ENCODE measurements around the gene TBL1XR1.

TBL1XR1 gene

DNA sequence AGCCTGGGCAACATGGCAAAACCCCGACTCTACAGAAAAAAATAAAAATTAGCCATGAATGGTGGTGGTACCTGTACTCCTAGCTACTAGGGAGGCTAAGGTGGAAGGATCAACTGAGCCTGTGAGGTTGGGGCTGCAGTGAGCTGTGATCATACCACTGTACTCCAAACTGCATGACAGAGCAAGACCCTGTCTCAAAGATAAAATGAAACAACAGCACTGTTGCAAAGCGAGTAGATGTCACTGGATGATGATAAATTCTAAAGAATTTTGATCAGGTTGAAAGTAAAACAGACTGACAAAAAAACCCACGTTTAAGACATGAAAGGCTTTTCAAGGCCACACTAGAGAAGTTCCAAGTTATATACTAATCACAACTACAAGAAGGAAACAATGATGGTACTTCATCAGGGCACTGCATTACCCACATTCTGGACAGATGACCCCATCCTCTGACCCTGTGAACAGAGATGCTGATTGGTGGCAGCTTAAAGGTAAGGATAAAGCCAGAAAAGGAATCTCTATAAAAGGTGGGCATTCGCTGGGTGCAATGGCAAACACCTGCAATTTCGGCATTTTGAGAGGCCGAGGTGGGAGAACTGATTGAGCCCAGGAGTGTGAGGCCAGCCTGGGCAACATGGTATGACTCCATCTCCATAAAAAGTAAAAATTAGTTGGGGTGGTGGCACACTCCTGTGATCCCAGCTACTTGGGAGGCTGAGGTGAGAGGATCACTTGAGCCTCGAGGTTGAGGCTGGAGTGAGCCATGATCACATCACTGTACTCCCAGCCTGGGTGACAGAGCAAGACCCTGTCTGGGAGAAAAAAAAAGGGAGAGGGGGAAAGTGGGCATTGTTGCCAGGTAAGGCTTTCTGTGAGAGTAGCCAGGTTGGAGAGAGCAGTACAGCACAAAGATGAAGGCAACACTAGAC is 59.2 kb downstream of the TBL1XR1 start:
- DNase-seq, result no peak

DNA sequence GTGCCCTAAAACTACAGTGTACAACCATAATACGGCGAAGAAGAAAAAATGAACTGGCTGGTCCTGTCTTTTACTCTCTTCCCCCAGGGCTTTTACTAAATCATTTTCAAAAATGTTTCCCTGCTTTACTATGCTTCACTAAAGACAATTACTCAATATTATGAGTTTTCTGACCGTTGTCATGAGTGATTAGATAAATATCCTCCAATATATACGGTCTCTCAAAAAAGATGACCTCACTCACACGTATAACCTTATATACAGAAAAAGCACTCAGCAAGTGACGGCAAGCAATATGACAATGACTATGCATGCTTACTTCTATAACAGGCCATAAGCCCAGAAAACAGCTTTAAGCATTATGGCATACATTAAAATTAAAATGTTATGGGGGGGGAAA is 60.5 kb downstream of the TBL1XR1 start:
- DNase-seq, result no peak

- no peak for DNase-seq
Observed at GRCh38 chr3:177135841-177136492, 61.3 kb downstream of the TBL1XR1 start.

DNA sequence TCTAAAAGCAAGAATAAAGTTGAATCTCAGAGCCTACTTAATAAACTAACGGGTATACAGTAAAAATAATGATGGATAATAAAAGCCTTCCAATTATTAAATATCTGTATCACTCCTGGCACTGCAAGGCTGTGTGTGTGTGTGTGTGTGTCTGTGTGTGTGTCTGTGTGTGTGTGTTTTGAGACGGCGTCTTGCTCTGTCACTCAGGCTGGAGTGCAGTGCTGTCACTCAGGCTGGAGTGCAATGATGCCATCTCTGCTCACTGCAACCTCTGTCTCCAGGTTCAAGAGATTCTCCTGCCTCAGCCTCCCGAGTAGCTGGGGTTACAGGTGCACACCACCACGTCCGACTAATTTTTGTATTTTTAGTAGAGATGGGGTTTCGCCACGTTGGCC is 62.5 kb downstream of the TBL1XR1 start:
- no peak for DNase-seq

DNA sequence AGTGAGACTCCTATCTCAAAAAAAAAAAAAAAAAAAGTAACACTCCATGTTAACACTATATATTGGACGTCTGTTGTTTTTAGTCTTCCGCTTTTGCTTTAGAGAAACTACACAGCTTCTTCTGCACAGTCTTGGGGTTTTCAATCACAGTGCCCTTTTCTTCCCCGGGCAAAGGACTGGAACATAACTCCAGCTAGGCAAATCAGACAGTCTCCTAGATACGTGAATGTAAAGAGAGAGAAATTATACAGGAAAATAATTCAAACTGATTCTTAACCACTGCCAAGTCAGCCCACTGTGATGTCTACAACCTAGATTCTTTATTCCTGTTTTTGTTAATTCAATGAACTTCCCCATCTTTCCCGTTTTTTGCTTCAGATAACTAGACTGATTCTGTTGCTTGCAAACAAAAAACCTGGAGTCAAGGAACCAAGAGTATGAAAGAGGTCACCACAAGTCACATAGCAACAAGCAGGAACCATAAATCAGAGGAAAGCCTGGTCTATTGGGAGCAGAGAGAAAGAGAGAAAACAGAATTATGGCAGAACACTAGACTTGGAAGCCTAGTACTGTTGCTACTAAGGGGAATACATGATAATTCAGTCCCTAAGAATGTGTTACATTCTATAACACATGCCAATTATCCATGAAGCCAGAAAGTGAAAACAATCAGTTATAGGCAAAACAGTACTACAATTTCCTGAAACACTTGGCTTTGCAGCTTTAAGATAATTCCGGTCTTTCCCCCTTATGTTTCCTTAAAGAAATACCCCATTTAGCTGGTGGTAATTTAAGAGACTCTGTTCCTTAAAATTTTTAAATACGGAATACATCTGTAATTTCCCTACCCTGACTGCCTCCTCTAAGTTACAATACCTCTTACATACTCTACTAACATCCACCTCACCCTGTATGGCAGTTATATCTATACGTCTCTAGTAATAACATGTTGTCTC is 63.1 kb downstream of the TBL1XR1 start:
- DNase-seq, result no peak

DNA sequence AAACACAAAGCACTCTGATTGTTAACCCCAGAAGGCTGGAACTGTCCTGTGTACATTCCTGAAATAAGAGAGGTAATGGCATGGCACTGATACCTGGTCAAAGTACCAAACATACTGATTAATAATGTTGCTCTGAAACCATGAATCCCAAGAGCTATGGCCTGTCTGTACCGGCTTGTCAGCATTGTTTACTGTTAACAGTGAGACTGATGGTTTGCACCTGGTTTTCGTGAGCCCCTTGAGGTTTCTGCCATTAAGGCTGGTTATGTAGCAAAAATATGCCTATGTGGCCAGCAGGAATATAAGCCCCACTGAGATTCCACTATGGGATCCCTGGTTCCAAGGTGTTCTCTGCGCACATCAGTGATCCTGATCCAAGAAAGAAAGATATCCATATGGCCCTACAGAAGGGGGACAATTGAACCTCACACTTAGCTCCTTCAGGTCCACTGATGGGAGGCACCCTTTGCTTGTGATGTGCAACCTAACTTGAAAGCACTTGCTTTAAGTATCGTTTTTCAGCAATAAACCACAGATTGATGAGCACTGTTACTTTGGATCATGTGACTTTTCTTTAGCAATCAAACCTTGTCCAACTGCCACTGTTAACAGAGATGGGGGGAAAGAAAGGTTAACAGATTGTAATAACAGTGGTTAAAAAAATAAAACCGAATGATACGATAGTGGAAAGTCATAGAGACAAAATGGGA is 65.2 kb downstream of the TBL1XR1 start:
- DNase-seq, result no peak

DNA sequence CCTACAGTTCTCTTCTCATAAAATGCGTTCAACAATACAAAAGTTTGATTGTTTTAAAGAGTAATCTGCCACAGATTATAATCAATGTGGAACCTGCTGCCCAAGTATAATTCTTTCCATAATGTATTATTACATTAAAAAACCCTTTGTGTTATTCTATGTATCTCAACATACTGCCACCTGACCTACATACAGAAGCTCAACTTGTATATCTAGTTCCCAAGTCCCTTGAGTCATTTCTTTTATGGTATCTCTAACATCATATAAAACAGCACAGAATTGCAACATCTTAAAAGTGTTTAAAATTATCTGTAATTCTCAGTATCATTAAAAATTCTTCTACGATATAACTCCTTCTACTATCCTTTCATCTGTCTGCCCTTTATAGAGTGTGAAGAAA is 70.3 kb downstream of the TBL1XR1 start:
- no peak for DNase-seq

GRCh38 chr3:177126015-177126773 is 71.1 kb downstream of the TBL1XR1 start:
- DNase-seq, result no peak

DNA sequence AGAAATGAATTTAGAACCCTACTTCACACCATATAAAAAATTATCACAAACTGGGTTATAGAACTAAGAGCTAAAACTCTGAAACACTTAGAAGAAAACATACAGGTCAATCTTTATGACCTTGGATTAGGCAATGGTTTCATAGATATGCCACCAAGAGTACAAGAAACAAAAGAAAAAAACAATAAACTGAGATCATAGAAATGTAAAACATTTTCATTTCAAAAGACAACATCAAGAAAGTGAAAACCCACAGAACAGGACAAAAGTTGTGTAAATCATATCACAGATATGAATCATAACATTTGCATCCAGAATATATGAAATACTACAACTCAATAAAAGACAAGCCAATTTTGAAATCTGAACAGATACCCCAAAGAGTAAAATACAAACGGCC is 72.4 kb downstream of the TBL1XR1 start:
- no peak for DNase-seq

DNA sequence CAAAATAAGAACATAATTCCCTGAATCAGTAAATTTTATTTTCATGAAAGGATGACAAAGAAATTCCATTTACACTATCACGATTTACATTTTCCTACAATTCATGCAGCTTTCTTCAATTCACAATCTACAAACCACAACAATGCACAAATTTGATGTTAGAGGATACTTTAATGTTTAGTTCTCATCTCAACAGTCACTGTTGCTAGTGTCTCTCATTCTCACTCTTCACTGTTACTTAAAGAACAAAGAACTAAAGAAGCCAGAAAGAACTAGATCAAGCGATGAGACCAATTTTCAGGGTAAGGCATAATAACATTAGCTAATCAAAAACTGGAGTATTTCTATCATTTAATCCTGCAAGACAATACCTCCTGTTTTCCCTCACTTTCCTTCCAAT is 73.5 kb downstream of the TBL1XR1 start:
- DNase-seq, result no peak

DNA sequence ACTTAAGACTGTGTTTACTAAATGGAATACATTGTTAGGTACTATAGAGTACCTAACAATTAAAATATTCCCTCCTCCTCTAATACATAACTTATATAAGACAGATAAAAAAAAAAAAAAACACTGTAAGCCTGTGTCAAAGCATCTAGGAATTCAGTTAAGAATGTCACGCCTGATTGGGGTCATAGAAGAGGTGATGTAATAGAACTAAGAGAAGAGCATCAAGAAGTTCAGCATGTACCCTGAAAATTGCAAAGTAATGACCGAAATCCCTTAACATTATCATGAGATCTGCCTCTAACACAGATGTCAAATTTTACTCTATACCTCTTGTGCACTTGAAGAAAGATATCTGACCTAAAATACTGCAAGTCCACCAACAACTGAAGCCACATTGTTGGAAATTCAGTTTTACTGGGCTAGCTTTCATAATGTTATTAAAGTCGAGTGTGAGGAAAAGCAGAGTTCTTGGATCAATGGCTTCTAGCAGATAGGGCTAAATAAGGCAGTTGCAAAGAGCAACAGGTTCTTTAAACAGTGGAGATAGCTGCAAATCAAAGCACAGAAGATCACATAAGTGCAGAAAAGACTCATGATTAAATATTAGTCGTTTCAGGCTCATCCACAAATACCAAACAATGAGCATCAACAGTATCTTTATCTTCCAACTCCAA is 75.0 kb downstream of the TBL1XR1 start:
- no peak for DNase-seq

DNA sequence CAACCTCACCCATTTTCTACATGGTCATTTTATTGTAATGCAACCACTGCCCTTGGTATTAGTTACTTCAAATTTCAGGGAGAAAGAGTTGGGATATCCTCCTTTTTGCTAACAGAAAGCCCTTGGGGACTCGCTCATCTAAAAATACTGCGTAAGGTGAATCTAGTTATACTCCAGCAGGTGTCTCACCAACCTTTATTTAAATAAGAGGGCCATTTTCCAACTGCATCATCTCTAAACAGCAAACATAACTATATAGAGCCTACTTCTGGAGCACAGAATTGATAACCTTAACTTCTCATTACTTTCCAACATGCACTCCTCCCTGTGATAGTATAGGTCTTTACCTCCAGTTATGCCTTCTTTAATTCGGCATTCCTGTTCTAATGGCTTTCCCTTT is 77.5 kb downstream of the TBL1XR1 start:
- no peak for DNase-seq

DNA sequence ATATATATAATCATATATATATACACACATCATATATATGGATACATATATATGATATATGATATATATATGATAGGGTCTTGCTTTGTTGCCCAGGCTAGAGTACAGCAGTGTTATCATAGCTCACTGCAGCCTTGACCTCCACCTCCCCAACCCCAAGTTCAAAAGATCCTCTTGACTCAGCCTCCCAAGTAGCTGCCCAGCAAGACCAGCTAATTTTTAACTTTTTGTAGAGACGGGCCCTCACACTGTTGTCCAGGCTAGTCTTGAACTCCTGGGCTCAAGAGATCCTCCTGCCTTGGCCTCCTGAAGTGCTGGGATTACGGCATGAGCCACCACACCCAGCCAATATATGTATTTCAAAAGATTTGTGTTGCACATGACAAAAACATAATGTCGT is 83.0 kb downstream of the TBL1XR1 start:
- no peak for DNase-seq

- no peak for DNase-seq
Observed at GRCh38 chr3:177111541-177111949, 85.7 kb downstream of the TBL1XR1 start.

DNA sequence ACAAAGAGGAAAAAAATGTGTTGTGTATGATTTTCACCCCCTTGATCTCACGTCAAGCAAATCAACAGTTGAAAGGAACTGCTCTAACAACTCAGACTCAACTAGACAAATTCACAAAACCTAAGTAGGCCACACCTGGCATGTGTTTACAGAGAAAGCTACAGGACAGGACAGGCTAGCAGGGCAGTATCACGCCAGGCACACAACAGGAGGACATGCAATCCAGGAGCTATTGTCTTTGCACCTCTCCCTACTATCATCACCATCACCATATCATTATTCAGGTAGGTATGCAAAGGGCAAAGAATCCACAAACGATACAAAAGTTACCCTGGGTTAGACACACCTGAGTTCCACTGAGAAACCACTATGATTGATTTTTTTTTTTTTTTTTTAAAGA is 86.4 kb downstream of the TBL1XR1 start:
- DNase-seq, result no peak

GRCh38 chr3:177110386-177110785 is 86.9 kb downstream of the TBL1XR1 start:
- no peak for DNase-seq

DNA sequence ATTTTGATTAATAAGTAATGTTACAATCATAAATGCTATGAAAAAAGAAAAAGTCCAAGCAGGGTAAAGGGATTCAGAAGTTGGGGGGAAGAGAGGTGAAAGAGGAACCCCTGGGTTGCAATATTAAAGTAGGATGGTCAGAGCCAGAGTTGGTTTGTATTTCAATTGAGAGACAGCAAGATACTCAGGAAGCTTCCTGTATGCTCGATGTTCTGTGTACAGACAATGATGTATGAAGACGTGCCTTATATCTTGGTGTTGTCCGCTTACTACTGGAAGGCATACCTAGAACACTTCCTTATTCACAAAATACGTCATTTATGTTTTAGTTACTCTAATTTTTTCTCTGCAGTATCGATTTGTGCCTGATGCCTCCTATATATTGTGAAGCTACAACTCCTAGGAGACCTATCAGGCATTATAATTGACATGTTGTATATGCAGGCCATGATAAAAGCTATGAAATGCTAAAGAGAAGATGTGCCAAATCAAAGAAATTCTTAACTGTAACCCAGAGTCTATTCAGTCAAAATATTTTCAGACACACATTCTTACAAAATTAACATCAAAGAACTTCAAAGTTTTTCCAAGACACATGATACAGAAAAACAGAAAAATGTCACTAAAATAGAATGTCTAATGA is 87.5 kb downstream of the TBL1XR1 start:
- no peak for DNase-seq

DNA sequence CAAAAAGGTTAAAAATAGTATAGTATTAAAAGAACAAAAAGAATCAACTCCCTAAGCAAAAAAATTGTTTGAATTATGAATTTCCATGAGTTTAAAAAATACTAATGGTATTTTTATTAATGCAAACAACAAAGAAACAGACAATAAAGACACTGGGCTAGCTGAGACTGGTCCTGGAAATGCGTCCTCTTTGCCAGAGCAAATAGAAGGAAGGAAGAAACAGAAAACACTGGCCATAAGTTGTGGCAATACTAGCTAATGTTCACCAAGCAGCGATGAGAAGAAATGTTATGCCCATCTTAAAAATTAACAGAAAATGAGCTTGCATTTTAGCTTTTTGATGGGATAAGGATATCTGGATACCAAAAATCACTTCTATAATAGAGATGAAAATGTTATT is 88.6 kb downstream of the TBL1XR1 start:
- DNase-seq, result no peak

GRCh38 chr3:177107461-177108239 is 89.6 kb downstream of the TBL1XR1 start:
- DNase-seq, result no peak

DNA sequence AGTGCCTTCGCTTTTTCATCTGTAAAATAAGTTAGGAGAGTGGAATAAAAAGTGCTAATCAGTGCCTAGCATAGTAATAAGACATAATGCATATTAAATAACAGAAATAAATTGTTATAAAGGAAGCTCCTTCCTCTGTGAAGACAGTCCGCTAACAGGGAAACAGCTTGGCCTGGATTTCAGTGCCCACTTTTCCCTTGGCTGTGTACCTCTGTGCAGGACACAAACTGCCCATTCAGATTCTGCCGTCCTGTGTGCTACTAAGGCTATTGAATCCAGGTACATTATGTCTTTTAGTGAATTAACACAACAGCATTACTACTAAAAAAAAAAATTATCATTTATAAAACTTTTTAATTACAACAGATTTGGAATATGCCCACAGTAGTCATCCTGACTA is 90.7 kb downstream of the TBL1XR1 start:
- no peak for DNase-seq
